ENCODE results near the gene MAP3K20.

DNA sequence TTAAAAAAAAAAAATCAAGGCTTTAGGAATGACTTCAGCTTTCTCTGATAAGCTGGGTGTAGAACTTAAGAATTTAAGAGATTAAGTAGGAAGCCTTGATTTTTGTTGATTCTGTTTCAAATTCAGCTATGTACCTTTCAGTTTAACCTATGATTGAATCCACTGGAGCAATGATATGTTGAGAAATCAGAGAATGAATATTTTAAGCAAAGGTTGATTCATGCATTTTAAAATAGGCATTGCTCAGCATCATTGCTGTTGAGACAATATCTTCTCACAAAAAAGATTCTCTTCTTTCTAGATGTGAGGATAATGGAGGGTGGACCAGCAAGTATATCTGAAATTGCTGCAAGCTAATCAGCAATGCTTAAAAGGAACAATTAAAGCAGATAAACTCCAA is 109.8 kb downstream of the MAP3K20 start:
- no peak for TF ChIP-seq EZH2 (IDR thresholded peaks at IDR 0.05; ENCODE audit: low read length, missing control alignments)
- TF ChIP-seq, protein P1, sequence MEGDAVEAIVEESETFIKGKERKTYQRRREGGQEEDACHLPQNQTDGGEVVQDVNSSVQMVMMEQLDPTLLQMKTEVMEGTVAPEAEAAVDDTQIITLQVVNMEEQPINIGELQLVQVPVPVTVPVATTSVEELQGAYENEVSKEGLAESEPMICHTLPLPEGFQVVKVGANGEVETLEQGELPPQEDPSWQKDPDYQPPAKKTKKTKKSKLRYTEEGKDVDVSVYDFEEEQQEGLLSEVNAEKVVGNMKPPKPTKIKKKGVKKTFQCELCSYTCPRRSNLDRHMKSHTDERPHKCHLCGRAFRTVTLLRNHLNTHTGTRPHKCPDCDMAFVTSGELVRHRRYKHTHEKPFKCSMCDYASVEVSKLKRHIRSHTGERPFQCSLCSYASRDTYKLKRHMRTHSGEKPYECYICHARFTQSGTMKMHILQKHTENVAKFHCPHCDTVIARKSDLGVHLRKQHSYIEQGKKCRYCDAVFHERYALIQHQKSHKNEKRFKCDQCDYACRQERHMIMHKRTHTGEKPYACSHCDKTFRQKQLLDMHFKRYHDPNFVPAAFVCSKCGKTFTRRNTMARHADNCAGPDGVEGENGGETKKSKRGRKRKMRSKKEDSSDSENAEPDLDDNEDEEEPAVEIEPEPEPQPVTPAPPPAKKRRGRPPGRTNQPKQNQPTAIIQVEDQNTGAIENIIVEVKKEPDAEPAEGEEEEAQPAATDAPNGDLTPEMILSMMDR (conservative IDR thresholded peaks at IDR 0.05 in 1 of 2, IDR thresholded peaks at IDR 0.05 in 1 of 2; ENCODE audit: low read depth in 1 of 2, low read length in 2 of 2), result no peak
